WERI-Rb-1 (cell line): Measurements from ENCODE around the gene AMDHD2.
"Not testable (repeated sequence)": the region's sequence is repeated elsewhere in the genome, so short reads cannot be mapped to it uniquely, and the experiment has no call there.

Experiments
- DNase-seq: peaks from one replicate; pipeline ENCODE4 v3.0.0-alpha.2; 2020
- H3K27ac ChIP-seq: fragments of 250-450 bp; sonication (Bioruptor Pico); 2 replicates; pipeline ENCODE4 v1.5.1; 2020; ENCODE audit warnings: mild to moderate bottlenecking, moderate library complexity
- H3K27me3 ChIP-seq: fragments of 250-450 bp; sonication (Bioruptor Pico); 2 replicates; pipeline ENCODE4 v1.5.1; 2021; ENCODE audit warnings: mild to moderate bottlenecking, low read depth, moderate library complexity; ENCODE audit not compliant: insufficient read depth, severe bottlenecking
- H3K36me3 ChIP-seq: fragments of 250-450 bp; sonication (Bioruptor Pico); 2 replicates; pipeline ENCODE4 v1.5.1; 2020; ENCODE audit warnings: mild to moderate bottlenecking, moderate library complexity
- H3K4me3 ChIP-seq: 2 replicates; pipeline ENCODE4 v1.5.1; 2011; ENCODE audit warnings: low read depth, mild to moderate bottlenecking, control low read depth, low read length
- H3K9me3 ChIP-seq: fragments of 250-450 bp; sonication (Bioruptor Pico); 2 replicates; pipeline ENCODE4 v1.5.1; 2021; ENCODE audit warnings: mild to moderate bottlenecking, moderate library complexity; ENCODE audit not compliant: severe bottlenecking
- TF ChIP-seq, protein P1 (sequence below): IDR thresholded peaks from 2 replicates; pipeline ENCODE4 v1.5.1; 2011; ENCODE audit warnings: low read depth, mild to moderate bottlenecking, control low read depth, inconsistent platforms, low read length

Gene AMDHD2

DNA sequence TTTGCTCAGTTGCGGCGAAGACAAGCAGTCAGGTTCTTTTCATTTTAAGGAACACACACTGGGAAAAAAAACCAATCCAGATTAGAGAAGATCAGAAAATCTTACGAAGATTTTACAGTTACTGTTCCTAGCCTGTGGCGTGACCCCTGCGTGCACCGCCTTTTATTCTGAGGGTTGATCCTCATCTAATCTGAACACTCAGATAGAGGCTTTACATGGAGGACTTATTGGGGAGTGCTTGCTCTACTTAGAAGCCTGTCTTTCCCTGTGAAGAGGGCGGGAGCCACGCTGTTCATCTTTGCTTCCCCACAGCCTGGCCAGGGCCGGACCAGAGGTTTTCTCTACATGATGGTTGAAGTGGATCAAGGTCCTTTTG lies 43.8 kb upstream of the AMDHD2 start:
- no peaks in the 10 kb centered on the region for H3K9me3 ChIP-seq
- peaks cover 30% of the 10 kb centered on the region for H3K36me3 ChIP-seq
- H3K4me3 ChIP-seq: peak overlapping the region; percentile 52
- DNase-seq: no peak
- H3K27ac ChIP-seq: peak overlapping the region; percentile 82
- H3K27me3 ChIP-seq: no peaks in the 10 kb centered on the region
- TF ChIP-seq, protein P1, sequence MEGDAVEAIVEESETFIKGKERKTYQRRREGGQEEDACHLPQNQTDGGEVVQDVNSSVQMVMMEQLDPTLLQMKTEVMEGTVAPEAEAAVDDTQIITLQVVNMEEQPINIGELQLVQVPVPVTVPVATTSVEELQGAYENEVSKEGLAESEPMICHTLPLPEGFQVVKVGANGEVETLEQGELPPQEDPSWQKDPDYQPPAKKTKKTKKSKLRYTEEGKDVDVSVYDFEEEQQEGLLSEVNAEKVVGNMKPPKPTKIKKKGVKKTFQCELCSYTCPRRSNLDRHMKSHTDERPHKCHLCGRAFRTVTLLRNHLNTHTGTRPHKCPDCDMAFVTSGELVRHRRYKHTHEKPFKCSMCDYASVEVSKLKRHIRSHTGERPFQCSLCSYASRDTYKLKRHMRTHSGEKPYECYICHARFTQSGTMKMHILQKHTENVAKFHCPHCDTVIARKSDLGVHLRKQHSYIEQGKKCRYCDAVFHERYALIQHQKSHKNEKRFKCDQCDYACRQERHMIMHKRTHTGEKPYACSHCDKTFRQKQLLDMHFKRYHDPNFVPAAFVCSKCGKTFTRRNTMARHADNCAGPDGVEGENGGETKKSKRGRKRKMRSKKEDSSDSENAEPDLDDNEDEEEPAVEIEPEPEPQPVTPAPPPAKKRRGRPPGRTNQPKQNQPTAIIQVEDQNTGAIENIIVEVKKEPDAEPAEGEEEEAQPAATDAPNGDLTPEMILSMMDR: no peak

- H3K36me3 ChIP-seq: peaks cover 30% of the 10 kb centered on the region
- H3K4me3 ChIP-seq: no peak overlapping the region
- H3K27ac ChIP-seq: peak overlapping the region; percentile 82
- TF ChIP-seq, protein P1: no peak
- DNase-seq: no peak
- no peaks in the 10 kb centered on the region for H3K9me3 ChIP-seq
- H3K27me3 ChIP-seq: no peaks in the 10 kb centered on the region
Observed at GRCh38 chr16:2476741-2477140, 43.4 kb upstream of the AMDHD2 start.

DNA sequence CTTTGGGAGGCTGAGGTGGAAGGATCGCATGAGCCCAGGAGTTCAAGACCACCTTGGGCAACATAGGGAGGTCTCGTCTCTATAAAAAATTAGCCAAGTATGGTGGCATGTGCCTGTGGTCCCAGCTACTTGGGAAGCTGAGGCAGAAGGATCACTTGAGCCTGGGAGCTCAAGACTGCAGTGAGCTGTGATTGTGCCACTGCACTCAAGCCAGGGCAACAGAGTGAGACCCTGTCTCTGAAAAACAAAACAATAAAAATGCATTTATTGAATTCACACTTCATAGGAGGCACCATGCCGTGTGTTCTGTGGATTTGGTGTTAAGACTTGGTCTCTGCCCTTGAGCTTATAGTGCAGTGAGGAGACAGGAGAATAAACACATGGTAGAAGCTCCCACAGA lies 42.8 kb upstream of the AMDHD2 start:
- TF ChIP-seq, protein P1: no peak
- H3K27ac ChIP-seq: no peak overlapping the region
- no peaks in the 10 kb centered on the region for H3K9me3 ChIP-seq
- no peak overlapping the region for H3K4me3 ChIP-seq
- DNase-seq: no peak
- no peaks in the 10 kb centered on the region for H3K27me3 ChIP-seq
- H3K36me3 ChIP-seq: peaks cover 30% of the 10 kb centered on the region

GRCh38 chr16:2478279-2478678 lies 41.9 kb upstream of the AMDHD2 start:
- Histone ChIP-seq H3K36me3 (peaks cover 30% of the 10 kb centered on the region), H3K27me3 (no peaks in the 10 kb centered on the region), H3K4me3 (no peak overlapping the region), H3K9me3 (no peaks in the 10 kb centered on the region), H3K27ac (no peak overlapping the region)
- TF ChIP-seq, protein P1: no peak
- no peak for DNase-seq

GRCh38 chr16:2479996-2480395 lies 40.2 kb upstream of the AMDHD2 start:
- peaks cover 27% of the 10 kb centered on the region for H3K36me3 ChIP-seq
- DNase-seq, H3K27me3 ChIP-seq, H3K4me3 ChIP-seq, H3K27ac ChIP-seq, H3K9me3 ChIP-seq: not testable (repeated sequence)

GRCh38 chr16:2480948-2481347 lies 39.2 kb upstream of the AMDHD2 start:
- TF ChIP-seq, protein P1: no peak
- no peaks in the 10 kb centered on the region for H3K27me3 ChIP-seq
- peaks cover 27% of the 10 kb centered on the region for H3K36me3 ChIP-seq
- H3K4me3 ChIP-seq: no peak overlapping the region
- H3K27ac ChIP-seq: no peak overlapping the region
- DNase-seq: no peak
- no peaks in the 10 kb centered on the region for H3K9me3 ChIP-seq
